ENCODE data around the gene ATRN. TPM values are rescaled to one million over a fixed set of nuclear protein-coding genes. Genes with fewer than 3 reads are reported as not detected.

The ATRN gene
- total and polyA plus RNA-seq, 2 donors (not counting 1 experiment from before 2014, with no cell fraction given) = 5.8 to 19.5 TPM

DNA sequence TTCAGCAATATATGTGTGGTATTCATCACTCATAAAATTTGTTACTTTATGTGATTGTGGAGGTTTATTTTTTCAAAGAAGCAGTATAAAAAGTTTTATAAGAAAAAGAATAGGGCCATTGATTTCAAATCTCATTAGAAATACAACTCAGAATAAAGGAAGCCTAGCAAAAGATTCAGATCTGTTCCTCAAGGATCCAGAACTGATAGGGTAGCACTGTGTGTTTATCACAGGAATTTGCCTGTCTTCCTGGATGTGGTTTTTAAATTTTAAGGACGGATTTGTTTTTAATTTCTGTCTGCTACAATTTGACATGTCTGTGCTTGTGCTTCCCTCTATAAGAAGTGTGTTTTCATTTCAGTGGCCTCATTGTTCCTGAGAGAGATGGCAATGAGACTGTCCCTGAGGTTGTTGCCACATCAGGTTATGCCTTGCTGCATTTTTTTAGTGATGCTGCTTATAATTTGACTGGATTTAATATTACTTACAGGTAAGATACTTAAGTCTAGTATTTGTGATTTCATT is 74.6 kb downstream of the ATRN start:
- Histone ChIP-seq H3K9ac (ENCODE audit: low read length) (no peak overlapping the region), H2AFZ (ENCODE audit: insufficient read depth, low read depth, low read length, poor library complexity, severe bottlenecking) (no peak overlapping the region), H3K4me1 (ENCODE audit: control insufficient read depth in 2 of 2, insufficient read depth in 2 of 2, low read length in 2 of 2) (no peaks in the 10 kb centered on the region), H3K4me3 (ENCODE audit: control extremely low read depth in 1 of 5, extremely low read depth in 1 of 5, insufficient read depth in 1 of 5, low read depth in 2 of 5, low read length in 4 of 5) (no peak overlapping the region), H3K36me3 (replicated peaks in 1 of 2; ENCODE audit: control extremely low read depth in 1 of 2, control insufficient read depth in 1 of 2, extremely low read depth in 1 of 2, insufficient read depth in 2 of 2, low read length in 1 of 2) (peaks cover 0 to 20% of the 10 kb centered on the region in 2 experiments), H3K27me3 (replicated peaks in 1 of 4; ENCODE audit: control extremely low read depth in 1 of 4, control insufficient read depth in 3 of 4, insufficient read depth in 4 of 4, low read length in 3 of 4) (no peaks in the 10 kb centered on the region), H3K27ac (ENCODE audit: low read length in 2 of 2) (no peak overlapping the region), H3K4me2 (replicated peaks; ENCODE audit: low read depth, low read length, poor library complexity, severe bottlenecking) (no peak overlapping the region), H3K79me2 (ENCODE audit: control insufficient read depth, insufficient read depth, low read length) (no peaks in the 10 kb centered on the region), H4K20me1 (ENCODE audit: control insufficient read depth, insufficient read depth, low read length, poor library complexity, severe bottlenecking) (no peaks in the 10 kb centered on the region), H3K9me3 (ENCODE audit: control extremely low read depth in 1 of 3, control insufficient read depth in 2 of 3, insufficient read depth in 1 of 3, low read length in 2 of 3) (no peaks in the 10 kb centered on the region)
- intact Hi-C loops (cut with micrococcal nuclease) = no loop called here
- no peaks in the 10 kb centered on the region for H3K9me3 Mint-ChIP-seq (ENCODE audit: insufficient read depth)
- 80% methylated on average over 1 of the region's 1 CpG for WGBS (ENCODE audit: insufficient coverage)
- H3K4me1 Mint-ChIP-seq = no peaks in the 10 kb centered on the region
- TF ChIP-seq, protein P1, sequence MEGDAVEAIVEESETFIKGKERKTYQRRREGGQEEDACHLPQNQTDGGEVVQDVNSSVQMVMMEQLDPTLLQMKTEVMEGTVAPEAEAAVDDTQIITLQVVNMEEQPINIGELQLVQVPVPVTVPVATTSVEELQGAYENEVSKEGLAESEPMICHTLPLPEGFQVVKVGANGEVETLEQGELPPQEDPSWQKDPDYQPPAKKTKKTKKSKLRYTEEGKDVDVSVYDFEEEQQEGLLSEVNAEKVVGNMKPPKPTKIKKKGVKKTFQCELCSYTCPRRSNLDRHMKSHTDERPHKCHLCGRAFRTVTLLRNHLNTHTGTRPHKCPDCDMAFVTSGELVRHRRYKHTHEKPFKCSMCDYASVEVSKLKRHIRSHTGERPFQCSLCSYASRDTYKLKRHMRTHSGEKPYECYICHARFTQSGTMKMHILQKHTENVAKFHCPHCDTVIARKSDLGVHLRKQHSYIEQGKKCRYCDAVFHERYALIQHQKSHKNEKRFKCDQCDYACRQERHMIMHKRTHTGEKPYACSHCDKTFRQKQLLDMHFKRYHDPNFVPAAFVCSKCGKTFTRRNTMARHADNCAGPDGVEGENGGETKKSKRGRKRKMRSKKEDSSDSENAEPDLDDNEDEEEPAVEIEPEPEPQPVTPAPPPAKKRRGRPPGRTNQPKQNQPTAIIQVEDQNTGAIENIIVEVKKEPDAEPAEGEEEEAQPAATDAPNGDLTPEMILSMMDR (IDR thresholded peaks at IDR 0.05) = no peak
- no peak for TF ChIP-seq EZH2 (IDR thresholded peaks at IDR 0.05; ENCODE audit: borderline replicate concordance, insufficient read depth, low read depth, low read length, poor library complexity, severe bottlenecking)
- POLR2A ChIA-PET = no interaction called here
- CTCF ChIA-PET = no interaction called here
- no peak overlapping the region for H3K27ac Mint-ChIP-seq
- H3K4me3 Mint-ChIP-seq = no peak overlapping the region
- DNase-seq = no peak
- ATAC-seq (ENCODE audit: low read depth) = no peak
- H3K27me3 Mint-ChIP-seq = no peaks in the 10 kb centered on the region

DNA sequence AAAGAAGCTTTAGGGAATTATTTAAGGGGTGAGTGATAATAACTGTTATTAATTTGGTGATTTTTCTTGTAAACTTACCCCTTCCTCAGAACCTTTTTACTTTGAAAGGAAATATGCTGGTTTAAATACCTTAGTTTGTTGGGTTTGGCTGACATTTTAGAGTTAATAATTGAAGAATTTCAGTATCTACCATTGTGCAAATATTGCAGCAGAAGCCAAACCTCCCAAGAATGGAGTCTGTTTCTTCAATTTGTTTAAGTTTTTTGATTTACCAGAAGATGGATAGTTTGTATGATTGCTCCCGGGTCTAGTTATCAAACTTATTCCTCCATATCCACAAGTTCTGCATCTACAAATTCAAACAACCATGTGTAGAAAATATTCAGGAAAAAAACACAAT is 77.1 kb downstream of the ATRN start:
- no peak for TF ChIP-seq EZH2 (IDR thresholded peaks at IDR 0.05; ENCODE audit: borderline replicate concordance, insufficient read depth, low read depth, low read length, poor library complexity, severe bottlenecking)
- TF ChIP-seq, protein P1 (IDR thresholded peaks at IDR 0.05) = no peak
- Histone ChIP-seq H3K36me3 (replicated peaks in 1 of 2; ENCODE audit: control extremely low read depth in 1 of 2, control insufficient read depth in 1 of 2, extremely low read depth in 1 of 2, insufficient read depth in 2 of 2, low read length in 1 of 2) (peaks cover 0 to 33% of the 10 kb centered on the region in 2 experiments), H2AFZ (ENCODE audit: insufficient read depth, low read depth, low read length, poor library complexity, severe bottlenecking) (no peak overlapping the region), H3K27me3 (replicated peaks in 1 of 4; ENCODE audit: control extremely low read depth in 1 of 4, control insufficient read depth in 3 of 4, insufficient read depth in 4 of 4, low read length in 3 of 4) (no peaks in the 10 kb centered on the region), H3K4me1 (ENCODE audit: control insufficient read depth in 2 of 2, insufficient read depth in 2 of 2, low read length in 2 of 2) (no peaks in the 10 kb centered on the region), H3K79me2 (ENCODE audit: control insufficient read depth, insufficient read depth, low read length) (no peaks in the 10 kb centered on the region), H3K9ac (ENCODE audit: low read length) (no peak overlapping the region), H3K9me3 (ENCODE audit: control extremely low read depth in 1 of 3, control insufficient read depth in 2 of 3, insufficient read depth in 1 of 3, low read length in 2 of 3) (no peaks in the 10 kb centered on the region), H4K20me1 (ENCODE audit: control insufficient read depth, insufficient read depth, low read length, poor library complexity, severe bottlenecking) (no peaks in the 10 kb centered on the region), H3K4me2 (replicated peaks; ENCODE audit: low read depth, low read length, poor library complexity, severe bottlenecking) (no peak overlapping the region), H3K4me3 (ENCODE audit: control extremely low read depth in 1 of 5, extremely low read depth in 1 of 5, insufficient read depth in 1 of 5, low read depth in 2 of 5, low read length in 4 of 5) (no peak overlapping the region), H3K27ac (ENCODE audit: low read length in 2 of 2) (no peak overlapping the region)
- DNase-seq = no peak
- Mint-ChIP-seq H3K27me3 (no peaks in the 10 kb centered on the region), H3K4me3 (no peak overlapping the region), H3K9me3 (ENCODE audit: insufficient read depth) (no peaks in the 10 kb centered on the region), H3K4me1 (no peaks in the 10 kb centered on the region), H3K27ac (no peak overlapping the region)
- intact Hi-C loops (cut with micrococcal nuclease) = no loop called here
- no CpG with 5 or more reads among the region's 1 CpG for WGBS (ENCODE audit: insufficient coverage)
- POLR2A ChIA-PET = no interaction called here
- no peak for ATAC-seq (ENCODE audit: low read depth)
- CTCF ChIA-PET = no interaction called here

All from B cell (primary cell).